ENCODE measurements around the gene BFAR.

DNA sequence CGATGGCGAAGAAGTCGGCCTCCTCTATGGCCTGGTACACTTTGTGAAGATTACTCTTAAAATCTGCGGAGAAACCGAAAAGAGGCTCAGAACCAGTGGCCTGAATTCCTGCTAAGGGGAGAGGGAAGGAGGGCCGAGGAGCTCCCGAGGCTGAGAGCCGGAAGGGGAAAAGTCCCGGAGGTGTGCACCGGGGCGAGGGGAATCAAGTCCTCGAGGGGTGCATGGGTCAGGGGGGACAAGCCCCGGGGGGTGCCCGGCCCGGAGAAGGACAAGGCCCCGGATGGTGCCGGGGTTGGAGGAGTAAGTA is 3.2 kb upstream of the BFAR start:
- no peak for TF ChIP-seq RAD21 (IDR thresholded peaks at IDR 0.05; ENCODE audit: insufficient read depth, low read depth, low read length)
- TF ChIP-seq NR2C2 (IDR thresholded peaks at IDR 0.05; ENCODE audit: borderline replicate concordance, control insufficient read depth, insufficient read length, low read depth) = no peak
- no peak for TF ChIP-seq CTCF (IDR thresholded peaks at IDR 0.05 in 2 of 3, conservative IDR thresholded peaks at IDR 0.05 in 1 of 3; ENCODE audit: control insufficient read depth in 2 of 3, extremely low read depth in 1 of 3, insufficient read depth in 1 of 3, low read depth in 3 of 3, low read length in 3 of 3)
- no peak for TF ChIP-seq POLR2AphosphoS5 (IDR thresholded peaks at IDR 0.05; ENCODE audit: low read length)
- TF ChIP-seq CREM (IDR thresholded peaks at IDR 0.05; ENCODE audit: low read depth) = no peak
- TF ChIP-seq TARDBP (IDR thresholded peaks at IDR 0.05; ENCODE audit: borderline replicate concordance) = no peak
- no peak for TF ChIP-seq SMC3 (IDR thresholded peaks at IDR 0.05; ENCODE audit: borderline replicate concordance, low read length)
- no peak for TF ChIP-seq MTA3 (IDR thresholded peaks at IDR 0.05; ENCODE audit: borderline replicate concordance, low read length)

Measured in GM12878 (cell line).